CD1c-positive myeloid dendritic cell (primary cell): Measurements from ENCODE around the gene RNF168.
"Not testable (repeated sequence)": the region's sequence is repeated elsewhere in the genome, so short reads cannot be mapped to it uniquely, and the experiment has no call there.

Experiments
- DNase-seq: peaks from one replicate; pipeline ENCODE4 v3.0.0-alpha.2; 2016; ENCODE audit errors: extremely low spot score

RNF168 gene

GRCh38 chr3:196503196-196504076 lies at the start of gene RNF168:
RNF168 (minus strand) TSS chr3:196503768; CDS start chr3:196503173, 595 bp downstream.
- peak; percentile 97 for DNase-seq

- DNase-seq, result no peak
Measured at GRCh38 chr3:196552253-196552652, 48.7 kb upstream of the RNF168 start.

GRCh38 chr3:196550172-196550571 lies 46.6 kb upstream of the RNF168 start:
- not testable (repeated sequence) for DNase-seq

- DNase-seq, result not testable (repeated sequence)
Measured at GRCh38 chr3:196549312-196549711, 45.7 kb upstream of the RNF168 start.

- DNase-seq, result no peak
Measured at GRCh38 chr3:196547067-196547466, 43.5 kb upstream of the RNF168 start.

- DNase-seq, result no peak
Measured at GRCh38 chr3:196546537-196546936, 43.0 kb upstream of the RNF168 start.

- no peak for DNase-seq
Measured at GRCh38 chr3:196544491-196544992, 41.0 kb upstream of the RNF168 start.

GRCh38 chr3:196541684-196542445 lies 38.3 kb upstream of the RNF168 start:
- no peak for DNase-seq

GRCh38 chr3:196537319-196537984 lies 33.9 kb upstream of the RNF168 start:
- DNase-seq, result peak; percentile 61

GRCh38 chr3:196533260-196533681 lies 29.7 kb upstream of the RNF168 start:
- no peak for DNase-seq

- peak; percentile 53 for DNase-seq
Measured at GRCh38 chr3:196531418-196531817, 27.9 kb upstream of the RNF168 start.

GRCh38 chr3:196528639-196529233 lies 25.2 kb upstream of the RNF168 start:
- peak; percentile 90 for DNase-seq

- DNase-seq, result no peak
Measured at GRCh38 chr3:196525141-196525540, 21.6 kb upstream of the RNF168 start.

GRCh38 chr3:196524527-196524926 lies 21.0 kb upstream of the RNF168 start:
- DNase-seq, result no peak

- DNase-seq, result no peak
Measured at GRCh38 chr3:196523841-196524240, 20.3 kb upstream of the RNF168 start.

- not testable (repeated sequence) for DNase-seq
Measured at GRCh38 chr3:196521291-196521690, 17.7 kb upstream of the RNF168 start.

- peak; percentile 25 for DNase-seq
Measured at GRCh38 chr3:196519718-196520082, 16.1 kb upstream of the RNF168 start.

- DNase-seq, result peak; percentile 92
Measured at GRCh38 chr3:196518966-196519717, 15.6 kb upstream of the RNF168 start.

GRCh38 chr3:196517919-196518318 lies 14.4 kb upstream of the RNF168 start:
- no peak for DNase-seq

GRCh38 chr3:196517162-196517800 lies 13.7 kb upstream of the RNF168 start:
- no peak for DNase-seq
